Measurements from ENCODE around the gene MAPRE3.

Gene MAPRE3

DNA sequence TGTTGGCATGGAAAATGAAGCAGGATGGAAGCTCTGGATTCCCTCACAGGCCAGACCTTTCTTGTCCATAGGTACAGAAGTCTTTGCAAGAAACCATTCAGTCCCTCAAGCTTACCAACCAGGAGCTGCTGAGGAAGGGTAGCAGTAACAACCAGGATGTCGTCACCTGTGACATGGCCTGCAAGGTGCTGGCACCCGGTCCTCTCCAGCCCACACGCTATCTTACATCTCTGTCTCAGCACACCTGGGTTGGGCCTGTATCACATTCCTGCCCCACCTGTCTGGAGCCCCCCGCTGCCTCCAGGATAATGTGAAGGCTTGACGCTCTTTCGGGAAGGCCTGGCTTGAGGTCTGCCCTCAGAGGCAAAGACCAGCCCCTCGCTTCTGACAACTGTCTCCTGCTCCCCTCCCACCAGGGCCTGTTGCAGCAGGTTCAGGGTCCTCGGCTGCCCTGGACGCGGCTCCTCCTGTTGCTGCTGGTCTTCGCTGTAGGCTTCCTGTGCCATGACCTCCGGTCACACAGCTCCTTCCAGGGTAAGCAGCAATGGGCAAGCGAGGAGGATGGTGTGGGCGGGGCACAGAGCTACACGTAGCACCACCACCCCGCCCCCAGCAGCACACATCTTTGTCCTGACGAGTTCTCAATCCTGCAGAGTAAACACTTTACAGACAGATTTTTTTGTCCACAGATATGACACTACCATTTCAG is 68.3 kb downstream of the MAPRE3 start:
- H3K4me3 ChIP-seq = no peak overlapping the region
- TF ChIP-seq, protein P1, sequence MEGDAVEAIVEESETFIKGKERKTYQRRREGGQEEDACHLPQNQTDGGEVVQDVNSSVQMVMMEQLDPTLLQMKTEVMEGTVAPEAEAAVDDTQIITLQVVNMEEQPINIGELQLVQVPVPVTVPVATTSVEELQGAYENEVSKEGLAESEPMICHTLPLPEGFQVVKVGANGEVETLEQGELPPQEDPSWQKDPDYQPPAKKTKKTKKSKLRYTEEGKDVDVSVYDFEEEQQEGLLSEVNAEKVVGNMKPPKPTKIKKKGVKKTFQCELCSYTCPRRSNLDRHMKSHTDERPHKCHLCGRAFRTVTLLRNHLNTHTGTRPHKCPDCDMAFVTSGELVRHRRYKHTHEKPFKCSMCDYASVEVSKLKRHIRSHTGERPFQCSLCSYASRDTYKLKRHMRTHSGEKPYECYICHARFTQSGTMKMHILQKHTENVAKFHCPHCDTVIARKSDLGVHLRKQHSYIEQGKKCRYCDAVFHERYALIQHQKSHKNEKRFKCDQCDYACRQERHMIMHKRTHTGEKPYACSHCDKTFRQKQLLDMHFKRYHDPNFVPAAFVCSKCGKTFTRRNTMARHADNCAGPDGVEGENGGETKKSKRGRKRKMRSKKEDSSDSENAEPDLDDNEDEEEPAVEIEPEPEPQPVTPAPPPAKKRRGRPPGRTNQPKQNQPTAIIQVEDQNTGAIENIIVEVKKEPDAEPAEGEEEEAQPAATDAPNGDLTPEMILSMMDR (IDR thresholded peaks at IDR 0.05) = no peak
- DNase-seq (ENCODE audit: low spot score) = no peak
- H3K27ac ChIP-seq = no peak overlapping the region

DNA sequence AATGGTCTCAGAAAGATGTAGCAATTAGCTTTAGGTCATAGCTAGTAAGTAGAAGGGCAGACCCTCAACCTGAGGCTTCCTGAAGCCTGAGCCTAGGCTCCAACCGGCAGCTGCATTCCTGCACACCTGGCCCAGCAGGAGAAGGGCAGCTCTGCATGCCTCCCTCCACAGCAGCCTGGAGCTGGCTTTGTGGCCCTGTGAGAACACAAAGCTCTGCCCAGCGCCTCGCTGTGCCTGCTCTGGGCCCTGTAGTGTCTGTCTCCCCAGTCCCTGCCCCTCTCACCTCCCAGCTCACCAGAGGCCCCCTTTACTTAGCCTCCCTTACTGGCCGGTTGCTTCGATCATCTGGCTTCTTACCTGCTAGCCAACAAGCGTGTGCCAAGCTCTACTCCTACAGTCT is 69.0 kb downstream of the MAPRE3 start:
- DNase-seq (ENCODE audit: low spot score) = no peak
- TF ChIP-seq, protein P1 (IDR thresholded peaks at IDR 0.05) = no peak
- no peak overlapping the region for H3K27ac ChIP-seq
- no peak overlapping the region for H3K4me3 ChIP-seq

DNA sequence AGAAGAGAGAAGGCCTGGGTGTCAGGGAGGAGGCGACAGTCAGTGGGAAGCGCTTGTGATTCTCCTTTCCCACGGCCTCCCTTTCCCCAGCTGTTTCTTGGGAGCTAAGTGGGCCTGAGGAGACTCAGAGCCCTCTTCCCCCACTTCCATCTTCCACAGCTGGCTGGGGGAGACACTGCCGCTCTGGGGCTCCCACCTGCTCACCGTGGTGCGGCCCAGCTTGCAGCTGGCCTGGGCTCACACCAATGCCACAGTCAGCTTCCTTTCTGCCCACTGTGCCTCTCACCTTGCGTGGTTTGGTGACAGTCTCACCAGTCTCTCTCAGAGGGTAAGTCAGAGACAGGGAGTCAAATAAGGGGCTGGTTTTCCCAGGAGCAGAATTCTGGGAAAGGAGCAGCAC is 69.4 kb downstream of the MAPRE3 start:
- DNase-seq (ENCODE audit: low spot score) = no peak
- Histone ChIP-seq H3K4me3 (no peak overlapping the region), H3K27ac (no peak overlapping the region)
- TF ChIP-seq, protein P1 (IDR thresholded peaks at IDR 0.05) = no peak

DNA sequence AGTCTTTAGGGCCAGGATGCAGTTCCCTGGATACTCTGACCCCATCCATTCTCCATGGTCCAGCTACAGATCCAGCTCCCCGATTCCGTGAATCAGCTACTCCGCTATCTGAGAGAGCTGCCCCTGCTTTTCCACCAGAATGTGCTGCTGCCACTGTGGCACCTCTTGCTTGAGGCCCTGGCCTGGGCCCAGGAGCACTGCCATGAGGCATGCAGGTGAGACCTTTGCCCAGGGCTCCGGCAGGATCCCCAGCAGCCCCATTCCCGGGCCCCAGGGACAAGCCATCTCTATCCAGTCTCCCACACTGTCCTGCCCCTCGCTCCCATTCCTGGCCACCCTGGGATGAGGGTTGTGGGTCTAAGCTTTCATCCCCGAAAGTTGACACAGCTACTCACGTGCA is 69.8 kb downstream of the MAPRE3 start:
- no peak for DNase-seq (ENCODE audit: low spot score)
- TF ChIP-seq, protein P1 (IDR thresholded peaks at IDR 0.05) = no peak
- Histone ChIP-seq H3K4me3 (no peak overlapping the region), H3K27ac (no peak overlapping the region)

DNA sequence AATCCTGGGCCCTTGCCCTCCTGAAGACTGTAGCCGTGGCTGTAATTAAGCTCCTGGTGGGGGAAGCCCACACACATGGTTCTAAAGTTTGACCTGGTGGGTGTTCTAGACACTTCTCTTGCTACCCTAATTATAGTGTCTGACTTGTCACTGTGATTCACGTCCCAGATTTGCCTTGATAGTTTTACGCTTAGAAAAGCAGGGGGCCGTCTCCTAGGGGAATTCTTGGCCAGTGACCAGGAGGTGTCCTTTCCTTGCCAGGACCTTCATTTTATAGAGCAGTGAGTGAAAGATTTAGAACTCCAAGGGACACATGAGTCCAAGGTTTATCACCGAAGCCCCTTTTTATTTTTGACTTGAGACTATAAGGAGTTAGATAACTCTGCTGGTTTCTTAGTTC is 71.3 kb downstream of the MAPRE3 start:
- TF ChIP-seq, protein P1 (IDR thresholded peaks at IDR 0.05) = no peak
- no peak for DNase-seq (ENCODE audit: low spot score)
- no peak overlapping the region for H3K4me3 ChIP-seq
- peak overlapping the region in 1 of 2 donors; percentile 35 for H3K27ac ChIP-seq

DNA sequence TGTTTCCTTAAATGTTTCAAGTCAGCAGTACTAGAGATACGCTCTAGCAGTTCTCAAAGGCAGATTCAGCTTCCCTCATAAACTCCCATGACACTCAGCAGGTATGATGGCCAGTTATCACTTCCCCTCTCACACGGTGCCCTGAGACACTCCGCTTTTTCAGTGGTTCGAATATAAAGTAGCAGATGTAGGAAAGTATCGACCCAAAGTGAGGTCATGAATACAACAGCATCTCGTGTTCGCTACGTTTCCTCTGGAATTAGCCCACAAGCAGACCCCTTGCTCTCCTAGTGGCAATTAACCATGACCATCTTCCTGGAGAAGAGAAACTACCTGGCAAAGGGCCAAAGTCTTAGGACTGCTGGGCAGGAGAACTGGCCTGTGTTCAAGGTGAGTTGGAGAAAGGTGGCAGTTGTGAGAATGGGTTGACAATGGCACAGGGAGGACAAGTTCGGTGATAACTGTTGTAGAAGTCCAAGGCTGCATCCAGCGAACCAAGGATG is 71.8 kb downstream of the MAPRE3 start:
- TF ChIP-seq, protein P1 (IDR thresholded peaks at IDR 0.05) = no peak
- no peak overlapping the region for H3K4me3 ChIP-seq
- H3K27ac ChIP-seq = peak overlapping the region in 1 of 2 donors; percentile 35
- no peak for DNase-seq (ENCODE audit: low spot score)

DNA sequence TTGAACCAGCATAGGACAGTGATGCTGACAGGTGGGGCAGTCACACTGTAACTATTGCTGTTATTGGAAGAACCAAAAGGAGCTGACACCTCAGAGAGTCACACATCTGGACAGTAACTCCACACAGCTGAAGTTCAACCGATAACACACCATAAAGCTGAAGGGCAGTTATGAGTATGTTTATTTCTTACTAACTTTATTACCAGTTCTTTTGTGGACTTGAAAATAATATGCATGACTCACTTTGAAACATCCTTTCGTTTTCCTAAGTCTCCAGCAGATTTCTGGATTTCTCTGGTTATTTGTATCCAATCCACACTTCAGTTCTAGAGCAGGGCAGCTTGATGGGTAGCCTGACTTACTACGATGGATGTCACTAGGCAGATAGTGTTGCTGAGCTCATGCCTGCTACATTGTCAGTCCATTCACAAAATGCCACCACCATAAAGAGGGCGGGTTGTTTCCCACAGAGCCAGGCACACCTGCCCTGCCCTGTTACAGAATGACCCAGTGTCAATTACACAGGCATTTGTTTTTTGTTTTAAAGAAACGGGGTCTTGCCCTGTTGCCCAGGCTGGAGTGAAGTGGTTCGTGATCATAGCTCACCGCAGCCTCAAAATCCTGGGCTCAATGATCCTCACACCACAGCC is 72.7 kb downstream of the MAPRE3 start:
- DNase-seq (ENCODE audit: low spot score) = no peak
- H3K27ac ChIP-seq = no peak overlapping the region
- TF ChIP-seq, protein P1 (IDR thresholded peaks at IDR 0.05) = no peak
- H3K4me3 ChIP-seq = no peak overlapping the region
